Suppressor macrophage (primary cell): Measurements from ENCODE around the gene DEFB132.
"Not testable (repeated sequence)": the region's sequence is repeated elsewhere in the genome, so short reads cannot be mapped to it uniquely, and the experiment has no call there.

ENCODE experiments used
- DNase-seq, 4 experiments: peaks; one replicate each; pipeline ENCODE4 v3.0.0-alpha.2; 2020 to 2022
- total RNA-seq, 17 experiments: gene quantifications; one replicate each; lab custom pipeline; 2026; ENCODE audit warnings: mixed read lengths in 6 of 17, inconsistent platforms in 3 of 17; lab: John Stamatoyannopoulos, UW

DEFB132 gene, protein sequence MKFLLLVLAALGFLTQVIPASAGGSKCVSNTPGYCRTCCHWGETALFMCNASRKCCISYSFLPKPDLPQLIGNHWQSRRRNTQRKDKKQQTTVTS
- total RNA-seq = 0 to 1.2 (median 0) reads per million in 17 experiments

DNA sequence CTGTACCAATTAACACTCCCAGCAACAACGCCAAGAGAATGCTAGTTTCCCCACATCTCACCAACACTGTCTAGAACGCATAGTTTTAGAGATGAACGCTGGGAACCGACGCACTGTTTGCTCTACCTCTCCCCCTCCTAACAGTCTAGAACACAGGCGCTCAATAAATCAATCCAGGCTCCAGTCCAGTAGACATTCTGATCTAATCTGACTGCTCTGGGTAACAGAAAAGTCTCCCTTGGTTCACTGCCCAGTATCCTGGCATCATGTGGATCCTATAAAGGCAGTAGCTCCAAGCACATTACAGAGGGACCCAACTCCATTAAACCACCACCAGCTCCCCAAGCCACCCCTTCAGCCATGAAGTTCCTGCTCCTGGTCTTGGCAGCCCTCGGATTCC, at the start of gene DEFB132:
TSS of gene DEFB132 (plus strand) at position 306 of the 400 bp plus-strand sequence. CDS start at position 361, 55 bp downstream.
- DNase-seq = no peak

DNA sequence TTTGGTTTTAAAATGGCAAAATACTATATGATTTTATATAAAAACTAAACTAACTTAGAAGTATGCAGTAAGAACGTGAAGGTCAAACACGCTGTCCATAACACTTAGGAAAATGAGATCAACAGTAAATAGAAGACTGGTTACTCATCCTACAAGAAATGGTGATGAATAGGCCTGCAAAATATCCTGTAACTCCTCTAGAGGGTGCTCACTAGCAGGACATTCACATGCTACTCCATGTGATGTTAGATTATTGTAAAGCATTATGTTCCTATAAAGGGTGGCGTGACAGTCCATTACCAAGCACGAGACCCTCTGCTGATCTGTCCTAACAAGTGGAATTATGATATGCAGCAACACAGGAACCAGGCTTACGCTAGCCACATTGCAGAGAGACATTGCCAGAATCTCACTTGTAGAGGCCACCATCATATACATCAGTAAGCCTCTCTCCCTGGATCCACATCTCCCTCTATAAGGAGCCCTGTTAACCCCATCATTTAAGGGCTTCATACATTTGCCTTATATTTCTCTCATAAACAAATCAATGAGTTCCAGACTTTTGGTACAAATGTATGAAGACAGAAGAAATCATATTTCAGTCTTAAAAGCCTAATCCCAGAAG, 48.5 kb upstream of the DEFB132 start:
- DNase-seq = peak; percentile 52 to 82 (median 66)

DNA sequence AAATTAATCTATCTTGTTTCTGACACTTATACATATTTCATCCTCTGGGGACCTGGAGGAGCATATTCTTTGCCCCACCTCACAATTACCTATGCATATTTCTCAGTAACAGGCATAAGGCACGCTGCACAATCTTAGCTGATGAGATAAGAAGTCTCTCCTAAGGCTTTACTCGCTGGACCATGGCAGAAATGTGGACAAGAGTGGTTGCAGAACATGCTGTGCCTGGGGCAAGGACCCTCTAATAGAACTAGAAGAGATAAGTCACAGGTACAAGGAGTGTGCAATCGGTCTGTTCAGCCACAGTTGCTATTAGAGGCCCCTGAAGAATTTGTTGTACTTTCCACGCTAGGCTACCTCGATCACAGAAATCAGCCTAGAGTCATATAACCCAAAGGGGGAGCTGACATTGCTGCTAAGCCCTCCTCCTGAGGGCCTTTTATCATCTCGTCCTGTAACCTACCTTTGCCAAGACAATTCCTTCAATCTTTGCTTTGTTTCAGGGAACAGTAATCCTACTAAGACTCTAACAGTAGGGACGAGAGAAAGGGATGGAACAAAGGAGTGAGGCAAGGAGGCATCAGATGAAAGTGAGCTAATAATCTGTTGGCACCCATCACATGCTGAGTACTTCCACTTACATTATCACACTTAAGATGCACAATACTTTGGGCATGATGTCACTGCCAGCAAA, 46.6 kb upstream of the DEFB132 start:
- DNase-seq = no peak

- DNase-seq = no peak
These were observed 43.1 kb upstream of the DEFB132 start for GRCh38 chr20:214383-214782.

GRCh38 chr20:215796-216195, 41.7 kb upstream of the DEFB132 start:
- no peak for DNase-seq

DNA sequence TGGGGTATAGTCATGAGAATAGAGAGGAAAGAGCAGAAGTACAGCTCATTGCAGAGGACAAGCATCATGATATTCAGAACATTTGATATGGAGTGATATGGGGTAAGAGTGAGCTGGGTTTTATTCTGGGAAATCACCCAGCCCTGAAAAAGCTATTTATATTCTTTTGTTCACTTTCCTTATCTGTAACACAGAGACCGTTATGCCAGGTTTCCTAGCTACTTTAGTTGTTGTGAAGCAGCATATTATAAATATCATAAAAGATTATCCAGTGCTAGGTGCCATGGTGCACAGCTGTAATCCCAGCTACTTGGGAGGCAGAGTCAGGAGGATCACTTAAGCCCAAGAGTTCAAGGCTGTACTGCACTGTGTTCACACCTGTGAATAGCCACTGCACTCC, 40.3 kb upstream of the DEFB132 start:
- no peak for DNase-seq

DNA sequence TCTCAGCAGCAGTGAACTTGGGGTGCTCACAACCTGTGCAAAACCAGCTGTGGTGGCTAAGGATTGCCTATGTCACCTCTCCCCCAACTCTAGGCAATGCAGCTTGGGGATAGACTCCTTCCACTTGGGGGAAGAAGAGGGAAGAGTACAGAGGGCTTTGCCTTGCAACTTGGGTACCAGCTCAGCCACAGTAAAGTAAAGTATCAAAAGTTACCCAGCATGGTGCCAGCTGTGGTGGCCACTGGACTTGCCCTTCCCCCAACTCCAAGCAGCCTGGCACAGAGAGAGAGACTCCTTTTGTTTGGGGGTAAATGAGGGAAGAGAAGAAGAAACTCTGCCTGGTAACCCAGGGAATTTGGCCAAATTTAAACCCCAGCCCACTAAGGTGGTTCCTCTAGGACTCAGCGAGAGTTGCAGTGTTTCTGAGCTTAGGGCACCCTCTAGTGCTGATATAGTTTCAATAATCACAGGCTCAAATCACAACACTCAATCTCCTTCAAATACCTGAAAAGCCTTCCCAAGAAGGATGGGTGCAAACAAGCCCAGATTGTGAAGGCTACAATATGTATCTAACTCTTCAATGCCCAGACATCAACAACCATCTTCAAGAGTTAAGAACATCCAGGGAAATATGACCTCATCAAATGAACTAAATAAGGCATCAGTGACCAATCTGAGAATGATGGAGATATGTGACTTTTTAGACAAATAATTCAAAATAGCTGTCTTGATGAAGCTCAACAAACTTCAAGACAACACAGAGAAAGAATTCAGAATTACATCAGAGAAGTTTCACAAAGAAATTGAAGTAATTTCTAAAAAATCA, 38.0 kb upstream of the DEFB132 start:
- DNase-seq = peak in 3 of 4 experiments; percentile 19 to 25 (median 20)

- no peak for DNase-seq
These were observed 36.2 kb upstream of the DEFB132 start for GRCh38 chr20:221258-221830.

GRCh38 chr20:225879-226278, 31.6 kb upstream of the DEFB132 start:
- not testable (repeated sequence) for DNase-seq

DNA sequence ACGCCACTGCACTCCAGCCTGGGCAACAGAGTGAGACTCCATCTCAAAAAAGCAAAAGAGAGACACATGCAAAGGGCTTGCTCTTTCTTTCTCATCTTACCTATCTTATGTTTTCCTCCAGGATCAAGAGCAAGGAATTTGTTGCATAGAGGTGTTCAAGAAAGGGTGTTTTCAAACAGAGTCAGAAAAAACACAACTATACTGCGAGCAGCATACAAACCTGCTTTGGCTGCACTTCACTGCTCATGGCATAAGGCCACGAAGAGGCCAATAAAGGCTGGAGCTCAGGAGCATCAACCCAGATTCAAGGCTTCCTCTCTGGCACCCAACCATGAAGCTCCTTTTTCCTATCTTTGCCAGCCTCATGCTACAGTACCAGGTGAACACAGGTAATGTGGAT, 30.6 kb upstream of the DEFB132 start, which contains the start of gene DEFB129:
TSS of gene DEFB129 (plus strand) at position 301 of the 400 bp plus-strand sequence. CDS start at position 332, 31 bp downstream.
- no peak for DNase-seq

DNA sequence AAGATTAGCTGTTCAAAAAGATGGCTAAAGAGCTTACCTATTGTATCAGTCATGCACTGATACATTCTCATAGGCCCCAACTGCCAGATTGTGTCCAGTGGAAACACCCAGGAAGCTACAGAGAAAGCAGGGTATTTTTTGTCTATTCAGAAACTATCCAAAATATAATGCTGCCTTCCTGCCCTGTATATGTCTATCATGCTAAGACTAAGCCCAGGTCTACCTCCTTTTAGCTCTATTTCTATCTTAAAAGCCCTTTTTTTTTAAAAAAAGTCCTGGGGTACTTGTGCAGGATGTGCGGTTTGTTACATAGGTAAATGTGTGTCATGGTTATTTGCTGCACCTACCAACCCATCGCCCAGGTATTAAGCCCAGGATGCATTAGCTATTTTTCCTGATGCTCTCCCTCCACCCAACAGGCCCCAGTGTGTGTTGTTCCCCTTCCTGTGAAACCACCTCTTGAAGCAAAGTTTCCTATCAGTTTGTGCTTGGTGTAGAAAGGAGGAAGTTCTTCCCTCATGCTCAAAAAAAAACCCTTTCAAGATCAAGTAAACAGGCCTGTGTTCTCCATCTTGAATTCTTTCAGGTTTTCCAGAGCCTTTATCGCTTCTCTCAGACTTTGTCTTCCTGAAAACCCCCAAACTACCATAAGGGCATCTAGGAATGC, 30.0 kb upstream of the DEFB132 start:
- DNase-seq = peak; percentile 11 to 63 (median 52)

DNA sequence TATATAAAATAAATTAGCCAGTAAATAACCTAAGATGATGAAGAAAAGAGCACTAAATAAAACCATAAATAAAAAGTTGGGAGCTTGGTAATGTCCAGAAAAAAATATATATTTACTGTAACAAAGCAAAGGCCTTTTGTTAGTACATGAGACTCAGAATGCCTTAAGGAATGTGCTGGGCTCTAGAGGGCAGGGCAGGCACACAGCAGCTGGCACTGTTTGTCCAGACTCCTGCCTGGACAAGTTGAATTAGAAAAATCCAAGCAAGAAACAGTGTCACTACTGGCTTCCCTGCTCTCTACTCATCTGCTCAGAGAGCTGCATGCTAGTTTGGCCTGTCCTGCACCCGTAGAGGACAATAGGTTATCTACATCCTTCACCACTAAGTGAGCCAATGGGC, 21.6 kb upstream of the DEFB132 start:
- DNase-seq = peak; percentile 12 to 70 (median 45)

DNA sequence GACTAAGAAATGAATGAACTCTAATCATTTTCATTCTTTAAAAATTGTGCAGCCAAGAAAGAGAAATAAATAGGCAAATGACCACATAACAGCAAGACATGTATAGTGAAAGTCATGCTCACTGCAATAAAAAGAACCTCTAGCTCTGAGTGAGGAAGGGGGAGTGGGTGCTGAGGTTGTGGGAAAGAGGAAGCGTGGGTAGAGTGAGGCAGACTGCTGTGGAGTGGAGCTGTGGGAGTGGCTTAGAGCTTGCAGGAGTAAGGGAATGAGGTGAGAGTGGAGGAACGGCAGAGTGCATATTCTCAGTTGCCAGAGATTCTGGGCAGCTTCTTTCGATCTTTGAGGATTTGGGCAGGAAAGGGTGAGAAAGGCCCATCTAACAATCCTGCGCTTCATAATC, 20.0 kb upstream of the DEFB132 start:
- peak; percentile 87 to 95 (median 92) for DNase-seq

DNA sequence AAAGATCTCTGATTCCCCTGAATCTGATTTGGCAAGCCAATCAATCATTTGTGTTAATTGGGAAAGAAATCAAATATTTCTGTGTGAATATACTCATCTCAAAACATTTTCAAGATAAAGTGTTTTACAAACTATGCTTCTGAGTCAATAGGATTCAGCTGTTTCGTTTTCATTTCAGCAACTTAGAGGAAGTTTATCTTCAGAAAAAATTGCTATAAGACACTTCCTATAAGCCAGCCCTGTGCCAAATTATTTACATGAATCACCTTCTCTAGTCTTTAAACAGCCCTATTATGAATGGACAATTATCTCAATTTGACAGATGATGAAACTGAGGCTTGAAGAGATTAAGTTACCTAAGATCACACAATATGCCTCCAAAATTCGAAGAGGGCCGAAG, 19.6 kb upstream of the DEFB132 start:
- peak in 3 of 4 experiments; percentile 43 to 81 (median 80) for DNase-seq

GRCh38 chr20:242905-243304, 14.6 kb upstream of the DEFB132 start:
- peak in 2 of 4 experiments; percentile 20 to 51 for DNase-seq

GRCh38 chr20:251354-251753, 6.2 kb upstream of the DEFB132 start:
- peak in 3 of 4 experiments; percentile 19 to 39 (median 32) for DNase-seq

GRCh38 chr20:252801-253200, 4.7 kb upstream of the DEFB132 start:
- DNase-seq = no peak

DNA sequence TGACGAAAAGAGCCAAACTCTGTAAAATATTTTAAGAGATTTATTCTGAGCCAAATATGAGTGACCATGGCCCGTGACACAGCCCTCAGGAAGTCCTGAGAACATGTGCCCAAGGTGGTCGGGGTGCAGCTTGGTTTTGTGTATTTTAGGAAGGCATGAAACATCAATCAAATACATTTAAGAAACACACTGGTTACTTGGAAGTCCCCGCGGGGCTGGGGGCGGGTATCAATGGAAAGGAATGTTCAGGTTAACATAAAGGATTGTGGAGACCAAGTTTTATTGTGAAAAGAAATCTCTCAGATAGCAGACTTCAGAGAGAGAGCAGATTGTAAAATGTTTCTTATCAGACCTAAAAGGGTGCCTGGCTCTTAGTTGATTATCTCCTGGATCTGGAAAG, 4.1 kb upstream of the DEFB132 start:
- DNase-seq = not testable (repeated sequence)

GRCh38 chr20:258269-258858, 840 bp downstream of the DEFB132 start:
- no peak for DNase-seq

GRCh38 chr20:258963-259362, 1.4 kb downstream of the DEFB132 start:
- DNase-seq = peak in 3 of 4 experiments; percentile 13 to 29 (median 24)

- peak; percentile 50 to 79 (median 68) for DNase-seq
These were observed 2.5 kb downstream of the DEFB132 start for GRCh38 chr20:259981-260380.
